CD4-positive, alpha-beta T cell treated with Interleukin-4 for 1 hour (primary cell): ENCODE results near the gene TMEM51.
A peak's percentile ranks its signal among the peaks of the same experiment; 100 is the strongest.

Source experiments
- DNase-seq, 2 donors: peaks; one replicate each; pipeline ENCODE4 v3.0.0-alpha.2; 2020 to 2022

The TMEM51 gene

GRCh38 chr1:15201221-15201620 is 47.7 kb downstream of the TMEM51 start:
- no peak for DNase-seq

GRCh38 chr1:15201849-15202551 is 48.5 kb downstream of the TMEM51 start:
- no peak for DNase-seq

- no peak for DNase-seq
Observed at GRCh38 chr1:15204931-15205330, 51.4 kb downstream of the TMEM51 start.

GRCh38 chr1:15205586-15206346 is 52.2 kb downstream of the TMEM51 start:
- DNase-seq = no peak

GRCh38 chr1:15206418-15207030 is 53.0 kb downstream of the TMEM51 start:
- no peak for DNase-seq

GRCh38 chr1:15207031-15207828 is 53.7 kb downstream of the TMEM51 start:
- no peak for DNase-seq

GRCh38 chr1:15207829-15208429 is 54.4 kb downstream of the TMEM51 start:
- no peak for DNase-seq

- no peak for DNase-seq
Observed at GRCh38 chr1:15210651-15211375, 57.3 kb downstream of the TMEM51 start.

- no peak for DNase-seq
Observed at GRCh38 chr1:15211424-15211823, 57.9 kb downstream of the TMEM51 start.

GRCh38 chr1:15212216-15212953 is 58.8 kb downstream of the TMEM51 start:
- DNase-seq = no peak

GRCh38 chr1:15212954-15213291 is 59.4 kb downstream of the TMEM51 start:
- DNase-seq = no peak

GRCh38 chr1:15213341-15213821 is 59.8 kb downstream of the TMEM51 start:
- no peak for DNase-seq

- DNase-seq = no peak
Observed at GRCh38 chr1:15214527-15214926, 61.0 kb downstream of the TMEM51 start.

GRCh38 chr1:15215116-15215515 is 61.6 kb downstream of the TMEM51 start:
- DNase-seq = no peak

GRCh38 chr1:15217654-15218053 is 64.1 kb downstream of the TMEM51 start:
- DNase-seq = no peak

GRCh38 chr1:15218287-15219279 is 65.0 kb downstream of the TMEM51 start:
- peak; percentile 19 to 36 for DNase-seq

GRCh38 chr1:15219280-15220023 is 65.9 kb downstream of the TMEM51 start:
- no peak for DNase-seq

- no peak for DNase-seq
Observed at GRCh38 chr1:15220024-15220392, 66.5 kb downstream of the TMEM51 start.

GRCh38 chr1:15220825-15221431 is 67.4 kb downstream of the TMEM51 start:
- DNase-seq = no peak
